MM.1S (cell line): ENCODE results near the gene RBSN.

Source experiments
- DNase-seq: peaks from one replicate; pipeline ENCODE4 v3.0.0-alpha.2; 2015
- H2AFZ ChIP-seq: fragments of 300-600 bp; sonication (generic); 2 replicates; pipeline ENCODE4 v1.6.0; 2016; ENCODE audit warnings: antibody characterized with exemption, low read length
- H3F3A ChIP-seq: fragments of 300-600 bp; sonication (generic); 2 replicates; pipeline ENCODE4 v1.6.1; 2016; ENCODE audit warnings: mild to moderate bottlenecking, antibody characterized with exemption, low read length, moderate library complexity, mixed read lengths; ENCODE audit not compliant: insufficient read depth
- H3K27ac ChIP-seq: fragments of 300-600 bp; sonication (generic); 2 replicates; pipeline ENCODE4 v1.5.1; 2016; ENCODE audit warnings: mild to moderate bottlenecking, low read length
- H3K27me3 ChIP-seq: fragments of 300-600 bp; sonication (generic); replicated peaks from 2 replicates; pipeline ENCODE4 v1.6.0; 2016; ENCODE audit warnings: low read length; ENCODE audit not compliant: insufficient read depth
- H3K36me3 ChIP-seq: fragments of 300-600 bp; sonication (generic); replicated peaks from 2 replicates; pipeline ENCODE4 v1.6.1; 2016; ENCODE audit warnings: mild to moderate bottlenecking, low read length, mixed read lengths; ENCODE audit not compliant: insufficient read depth
- H3K4me1 ChIP-seq: fragments of 300-600 bp; sonication (generic); 2 replicates; pipeline ENCODE4 v1.6.1; 2016; ENCODE audit warnings: low read length, mixed read lengths
- H3K4me2 ChIP-seq: fragments of 300-600 bp; sonication (generic); 2 replicates; pipeline ENCODE4 v1.6.0; 2016; ENCODE audit warnings: low read depth, low read length
- H3K4me3 ChIP-seq: fragments of 300-600 bp; sonication (generic); 2 replicates; pipeline ENCODE4 v1.5.1; 2016; ENCODE audit warnings: low read length, mixed read lengths
- H3K79me2 ChIP-seq: fragments of 300-600 bp; sonication (generic); 2 replicates; pipeline ENCODE4 v1.6.1; 2016; ENCODE audit warnings: mixed run types, low read length, mixed read lengths
- H3K9ac ChIP-seq: fragments of 300-600 bp; sonication (generic); 2 replicates; pipeline ENCODE4 v1.6.1; 2016; ENCODE audit warnings: low read length, mixed read lengths
- H3K9me2 ChIP-seq: fragments of 300-600 bp; sonication (generic); replicated peaks from 2 replicates; pipeline ENCODE4 v1.6.1; 2016; ENCODE audit warnings: mild to moderate bottlenecking, low read length, mixed read lengths; ENCODE audit not compliant: insufficient read depth
- H3K9me3 ChIP-seq: fragments of 300-600 bp; sonication (generic); replicated peaks from 2 replicates; pipeline ENCODE4 v1.6.1; 2016; ENCODE audit warnings: mild to moderate bottlenecking, low read length, mixed read lengths; ENCODE audit not compliant: insufficient read depth
- H4K20me1 ChIP-seq: fragments of 300-600 bp; sonication (generic); 2 replicates; pipeline ENCODE4 v1.6.1; 2016; ENCODE audit warnings: mild to moderate bottlenecking, low read length, moderate library complexity, mixed read lengths; ENCODE audit not compliant: insufficient read depth
- EZH2 ChIP-seq: fragments of 300-600 bp; sonication (generic); optimal IDR thresholded peaks from 2 replicates; pipeline ENCODE3; 2017; ENCODE audit warnings: low read depth, mild to moderate bottlenecking, antibody characterized with exemption, low read length, mixed read lengths
- EZH2phosphoT487 ChIP-seq: fragments of 300-600 bp; sonication (generic); IDR thresholded peaks from 2 replicates; pipeline ENCODE4 v1.6.1; 2018; ENCODE audit warnings: antibody characterized with exemption, low read length
- TF ChIP-seq, protein P1 (sequence below): fragments of 300-600 bp; sonication (generic); IDR thresholded peaks from 2 replicates; pipeline ENCODE4 v1.5.1; 2016; ENCODE audit warnings: antibody characterized with exemption, low read length, mixed read lengths

RBSN gene

GRCh38 chr3:15033103-15033502 lies 65.8 kb downstream of the RBSN start:
- Histone ChIP-seq H3K9me2 (no peaks in the 10 kb centered on the region), H3K27ac (no peak overlapping the region), H2AFZ (no peak overlapping the region), H3K36me3 (no peaks in the 10 kb centered on the region), H3K79me2 (no peaks in the 10 kb centered on the region), H3F3A (no peaks in the 10 kb centered on the region), H3K4me1 (no peaks in the 10 kb centered on the region), H3K9me3 (no peaks in the 10 kb centered on the region), H3K4me3 (no peak overlapping the region), H3K9ac (no peak overlapping the region), H4K20me1 (no peaks in the 10 kb centered on the region), H3K4me2 (no peak overlapping the region), H3K27me3 (no peaks in the 10 kb centered on the region)
- no peak for DNase-seq
- TF ChIP-seq EZH2phosphoT487 (no peak), EZH2 (no peak)
- TF ChIP-seq, protein P1, sequence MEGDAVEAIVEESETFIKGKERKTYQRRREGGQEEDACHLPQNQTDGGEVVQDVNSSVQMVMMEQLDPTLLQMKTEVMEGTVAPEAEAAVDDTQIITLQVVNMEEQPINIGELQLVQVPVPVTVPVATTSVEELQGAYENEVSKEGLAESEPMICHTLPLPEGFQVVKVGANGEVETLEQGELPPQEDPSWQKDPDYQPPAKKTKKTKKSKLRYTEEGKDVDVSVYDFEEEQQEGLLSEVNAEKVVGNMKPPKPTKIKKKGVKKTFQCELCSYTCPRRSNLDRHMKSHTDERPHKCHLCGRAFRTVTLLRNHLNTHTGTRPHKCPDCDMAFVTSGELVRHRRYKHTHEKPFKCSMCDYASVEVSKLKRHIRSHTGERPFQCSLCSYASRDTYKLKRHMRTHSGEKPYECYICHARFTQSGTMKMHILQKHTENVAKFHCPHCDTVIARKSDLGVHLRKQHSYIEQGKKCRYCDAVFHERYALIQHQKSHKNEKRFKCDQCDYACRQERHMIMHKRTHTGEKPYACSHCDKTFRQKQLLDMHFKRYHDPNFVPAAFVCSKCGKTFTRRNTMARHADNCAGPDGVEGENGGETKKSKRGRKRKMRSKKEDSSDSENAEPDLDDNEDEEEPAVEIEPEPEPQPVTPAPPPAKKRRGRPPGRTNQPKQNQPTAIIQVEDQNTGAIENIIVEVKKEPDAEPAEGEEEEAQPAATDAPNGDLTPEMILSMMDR = no peak

DNA sequence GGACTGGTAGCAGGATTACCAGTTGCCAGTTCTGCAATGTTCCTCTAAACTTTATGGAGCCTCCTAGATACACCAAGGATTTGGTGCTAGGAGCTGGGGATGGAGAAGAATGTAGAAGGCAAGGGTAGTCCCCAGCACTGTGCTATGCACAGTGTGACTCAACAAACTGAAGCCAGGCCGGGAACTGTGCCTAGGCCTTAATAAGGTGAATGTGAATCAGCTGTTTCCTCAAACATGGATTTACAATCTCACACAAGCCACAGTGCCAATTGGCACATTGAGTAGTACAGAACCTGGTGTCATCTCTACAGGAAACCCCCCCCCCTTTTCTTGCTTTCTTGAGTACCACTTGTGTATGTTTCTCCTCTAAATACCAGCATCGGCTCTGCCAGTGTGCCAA lies 66.3 kb downstream of the RBSN start:
- H3K9me2 ChIP-seq = no peaks in the 10 kb centered on the region
- H2AFZ ChIP-seq = no peak overlapping the region
- no peak overlapping the region for H3K9ac ChIP-seq
- no peaks in the 10 kb centered on the region for H3K79me2 ChIP-seq
- no peak for TF ChIP-seq EZH2phosphoT487
- TF ChIP-seq EZH2 = no peak
- TF ChIP-seq, protein P1 = no peak
- no peaks in the 10 kb centered on the region for H3F3A ChIP-seq
- DNase-seq = no peak
- no peak overlapping the region for H3K4me2 ChIP-seq
- H4K20me1 ChIP-seq = no peaks in the 10 kb centered on the region
- no peak overlapping the region for H3K4me3 ChIP-seq
- H3K27ac ChIP-seq = no peak overlapping the region
- no peaks in the 10 kb centered on the region for H3K9me3 ChIP-seq
- no peaks in the 10 kb centered on the region for H3K4me1 ChIP-seq
- no peaks in the 10 kb centered on the region for H3K27me3 ChIP-seq
- no peaks in the 10 kb centered on the region for H3K36me3 ChIP-seq

GRCh38 chr3:15029625-15030024 lies 69.3 kb downstream of the RBSN start:
- H3K9me3 ChIP-seq = no peaks in the 10 kb centered on the region
- H3K9ac ChIP-seq = no peak overlapping the region
- H3K4me2 ChIP-seq = no peak overlapping the region
- H3K79me2 ChIP-seq = no peaks in the 10 kb centered on the region
- H2AFZ ChIP-seq = no peak overlapping the region
- H3K4me3 ChIP-seq = no peak overlapping the region
- H3K27me3 ChIP-seq = no peaks in the 10 kb centered on the region
- TF ChIP-seq, protein P1 = no peak
- TF ChIP-seq EZH2 = no peak
- no peak for TF ChIP-seq EZH2phosphoT487
- H3K4me1 ChIP-seq = no peaks in the 10 kb centered on the region
- no peak for DNase-seq
- H3K27ac ChIP-seq = no peak overlapping the region
- no peaks in the 10 kb centered on the region for H3F3A ChIP-seq
- no peaks in the 10 kb centered on the region for H3K9me2 ChIP-seq
- H3K36me3 ChIP-seq = no peaks in the 10 kb centered on the region
- no peaks in the 10 kb centered on the region for H4K20me1 ChIP-seq
